H1 (cell line): Measurements from ENCODE around the gene TBRG4. TPM values are rescaled to one million over a fixed set of nuclear protein-coding genes. Genes with fewer than 3 reads are reported as not detected.

Source experiments
- CTCF ChIA-PET: fragments of 300-600 bp; sonication (Branson Sonifier 250); formaldehyde crosslinking; loops from one replicate; lab custom pipeline; 2021; ENCODE audit not compliant: partially characterized antibody; lab: Charles Lee
- POLR2A ChIA-PET: fragments of 300-600 bp; sonication (Branson Sonifier 250); formaldehyde crosslinking; loops from one replicate; lab custom pipeline; 2021; ENCODE audit warnings: inconsistent platforms; ENCODE audit not compliant: partially characterized antibody; lab: Charles Lee
- DNase-seq, 2 experiments: peaks; one replicate each; pipeline versions ENCODE4 v3.0.0 to v3.0.0-alpha.2; 2010 to 2022; ENCODE audit warnings: low spot score in 2 of 2, low read depth in 1 of 2, mixed read lengths in 1 of 2
- FAIRE-seq: peaks from 2 replicates; lab custom pipeline; 2011; peaks lifted over from hg19 to GRCh38; lab: Jason Lieb, UNC
- H2AFZ ChIP-seq: 2 replicates; pipeline ENCODE4 v1.8.1; 2012; ENCODE audit warnings: low read length, inconsistent platforms
- H2AK5ac ChIP-seq: 2 replicates; pipeline ENCODE4 v1.6.1; 2013; ENCODE audit warnings: low read depth, low read length
- H2BK120ac ChIP-seq: replicated peaks from 2 replicates; pipeline ENCODE3; 2013; ENCODE audit warnings: low read depth, low read length, inconsistent platforms
- H2BK12ac ChIP-seq: 2 replicates; pipeline ENCODE4 v1.6.1; 2013; ENCODE audit warnings: low read depth, low read length
- H2BK15ac ChIP-seq: 2 replicates; pipeline ENCODE4 v1.6.1; 2013; ENCODE audit warnings: low read length
- H2BK20ac ChIP-seq: 2 replicates; pipeline ENCODE4 v1.6.1; 2013; ENCODE audit warnings: low read length
- H2BK5ac ChIP-seq: 2 replicates; pipeline ENCODE4 v1.6.1; 2013; ENCODE audit warnings: low read depth, low read length
- H3K14ac ChIP-seq: 2 replicates; pipeline ENCODE4 v1.6.1; 2013; ENCODE audit warnings: inconsistent platforms; ENCODE audit not compliant: insufficient read length
- H3K18ac ChIP-seq: 2 replicates; pipeline ENCODE4 v1.6.1; 2013; ENCODE audit warnings: low read length; ENCODE audit errors: extremely low read depth
- H3K23ac ChIP-seq: 2 replicates; pipeline ENCODE4 v1.6.1; 2013; ENCODE audit warnings: inconsistent platforms; ENCODE audit not compliant: insufficient read length
- H3K23me2 ChIP-seq: 2 replicates; pipeline ENCODE4 v1.6.1; 2013; ENCODE audit warnings: low read depth, low read length
- H3K27ac ChIP-seq: 2 replicates; pipeline ENCODE4 v1.6.1; 2011; ENCODE audit warnings: low read depth, low read length, inconsistent platforms
- H3K27me3 ChIP-seq, 4 experiments: replicated peaks in 1 of 4; 1 replicate in 1 of 4; 2 replicates in 3 of 4; pipeline versions ENCODE4 v1.6.1 to v1.8.1; 2011 to 2013; ENCODE audit warnings: low read length in 3 of 4, mild to moderate bottlenecking in 3 of 4, inconsistent platforms in 2 of 4, mixed read lengths in 2 of 4, moderate library complexity in 1 of 4; ENCODE audit not compliant: control insufficient read depth in 3 of 4, insufficient read depth in 3 of 4; ENCODE audit errors: extremely low read depth in 1 of 4
- H3K36me3 ChIP-seq, 4 experiments: 2 replicates each; pipeline versions ENCODE4 v1.6.1 to v1.8.1; 2011 to 2013; ENCODE audit warnings: mild to moderate bottlenecking in 4 of 4, low read length in 3 of 4, moderate library complexity in 2 of 4, control low read depth in 1 of 4, inconsistent platforms in 1 of 4; ENCODE audit not compliant: insufficient read depth in 4 of 4, control insufficient read depth in 2 of 4
- H3K4ac ChIP-seq: replicated peaks from 2 replicates; pipeline ENCODE3; 2013; ENCODE audit warnings: low read length, low read depth, mixed read lengths, inconsistent platforms; ENCODE audit not compliant: insufficient read length
- H3K4me1 ChIP-seq, 4 experiments: replicated peaks in 1 of 4; 1 replicate in 1 of 4; 2 replicates in 3 of 4; pipeline versions ENCODE4 v1.6.1 to v1.8.1; 2011 to 2013; ENCODE audit warnings: low read length in 3 of 4, inconsistent platforms in 2 of 4, mixed read lengths in 1 of 4; ENCODE audit not compliant: insufficient read depth in 4 of 4, control insufficient read depth in 3 of 4
- H3K4me2 ChIP-seq, 2 experiments: 2 replicates each; pipeline versions ENCODE4 v1.6.1 to v1.8.1; 2011 to 2013; ENCODE audit warnings: low read depth in 2 of 2, low read length in 2 of 2, control low read depth in 1 of 2, inconsistent platforms in 1 of 2, mild to moderate bottlenecking in 1 of 2; ENCODE audit not compliant: insufficient read depth in 1 of 2
- H3K4me3 ChIP-seq, 4 experiments: fragments of 200-600, 300-600 bp in 1 of 4; sonication (generic), shearing (Covaris generic), sonication (Bioruptor Twin) in 1 of 4; 2 replicates each; pipeline versions ENCODE4 v1.5.1 to v1.8.1; 2011 to 2016; ENCODE audit warnings: low read length in 4 of 4, low read depth in 3 of 4, control low read depth in 2 of 4, inconsistent platforms in 2 of 4, mild to moderate bottlenecking in 2 of 4, mixed read lengths in 1 of 4, moderate library complexity in 1 of 4; ENCODE audit not compliant: insufficient read depth in 2 of 4; ENCODE audit errors: extremely low read depth in 1 of 4
- H3K56ac ChIP-seq: replicated peaks from 2 replicates; pipeline ENCODE3; 2013; ENCODE audit warnings: low read depth, mild to moderate bottlenecking, mixed read lengths, low read length, inconsistent platforms; ENCODE audit not compliant: insufficient read length
- H3K79me1 ChIP-seq: 2 replicates; pipeline ENCODE4 v1.6.1; 2013; ENCODE audit warnings: low read depth, low read length, control low read depth
- H3K79me2 ChIP-seq, 2 experiments: 2 replicates each; pipeline versions ENCODE4 v1.6.1 to v1.8.1; 2012 to 2013; ENCODE audit warnings: low read length in 2 of 2, mild to moderate bottlenecking in 2 of 2, inconsistent platforms in 1 of 2; ENCODE audit not compliant: insufficient read depth in 2 of 2, control insufficient read depth in 1 of 2
- H3K9ac ChIP-seq, 4 experiments: replicated peaks in 1 of 4; 1 replicate in 1 of 4; 2 replicates in 3 of 4; pipeline versions ENCODE4 v1.6.1 to v1.8.1; 2011 to 2013; ENCODE audit warnings: low read depth in 3 of 4, low read length in 3 of 4, control low read depth in 2 of 4, mild to moderate bottlenecking in 2 of 4, moderate library complexity in 2 of 4, inconsistent platforms in 1 of 4; ENCODE audit errors: extremely low read depth in 1 of 4
- H3K9me3 ChIP-seq, 2 experiments: 2 replicates each; pipeline versions ENCODE4 v1.6.1 to v1.8.1; 2012 to 2013; ENCODE audit warnings: mild to moderate bottlenecking in 2 of 2, moderate library complexity in 2 of 2, control low read depth in 1 of 2, inconsistent platforms in 1 of 2, low read depth in 1 of 2, low read length in 1 of 2, mixed read lengths in 1 of 2; ENCODE audit not compliant: insufficient read depth in 2 of 2
- H4K20me1 ChIP-seq, 2 experiments: replicated peaks in 1 of 2; 2 replicates each; pipeline versions ENCODE3 to v1.8.1; 2011 to 2013; ENCODE audit warnings: inconsistent platforms in 2 of 2, low read length in 2 of 2, mild to moderate bottlenecking in 1 of 2; ENCODE audit not compliant: insufficient read depth in 2 of 2, control insufficient read depth in 1 of 2
- H4K5ac ChIP-seq: 2 replicates; pipeline ENCODE4 v1.6.1; 2013; ENCODE audit warnings: low read length, low read depth, mixed read lengths, inconsistent platforms; ENCODE audit not compliant: insufficient read length
- H4K8ac ChIP-seq: 2 replicates; pipeline ENCODE4 v1.8.0; 2013; ENCODE audit warnings: mild to moderate bottlenecking, moderate library complexity, low read length, inconsistent platforms; ENCODE audit not compliant: insufficient read depth; ENCODE audit errors: extremely low read depth
- H4K91ac ChIP-seq: replicated peaks from 2 replicates; pipeline ENCODE3; 2013; ENCODE audit warnings: low read length, mixed read lengths, inconsistent platforms; ENCODE audit not compliant: insufficient read length
- CBX5 ChIP-seq: fragments of 300-800, 300-1000 bp; sonication (generic); IDR thresholded peaks from 2 replicates; pipeline ENCODE4 v1.7.1; 2016; ENCODE audit warnings: antibody characterized with exemption, low read length, low read depth
- CHD2 ChIP-seq: IDR thresholded peaks from 2 replicates; pipeline ENCODE4 v1.6.1; 2012; ENCODE audit warnings: low read length, improper control_type of control experiment
- KDM4A ChIP-seq: IDR thresholded peaks from one replicate; pipeline ENCODE4 v1.7.1; 2012; ENCODE audit warnings: low read depth, mild to moderate bottlenecking, moderate library complexity, low read length, inconsistent platforms; ENCODE audit not compliant: severe bottlenecking
- SIN3A ChIP-seq, 2 experiments: IDR thresholded peaks in 1 of 2; conservative IDR thresholded peaks in 1 of 2; 2 replicates each; pipeline ENCODE4 v1.6.1; 2011 to 2012; ENCODE audit warnings: low read length in 2 of 2, improper control_type of control experiment in 1 of 2, low read depth in 1 of 2, mild to moderate bottlenecking in 1 of 2
- SIX5 ChIP-seq: IDR thresholded peaks from 2 replicates; pipeline ENCODE4 v1.6.1; 2011; ENCODE audit warnings: mild to moderate bottlenecking, low read depth, low read length
- SP2 ChIP-seq: IDR thresholded peaks from 2 replicates; pipeline ENCODE4 v1.6.1; 2012; ENCODE audit warnings: mild to moderate bottlenecking, low read length, inconsistent platforms
- SRF ChIP-seq: IDR thresholded peaks from 2 replicates; pipeline ENCODE4 v1.6.1; 2011; ENCODE audit warnings: mild to moderate bottlenecking, low read depth, low read length, moderate library complexity
- WGBS, 2 experiments: shearing (Covaris generic) in 1 of 2; methylation state at CpG; one replicate each; pipeline versions ENCODE4 v1.1.6 to v1.1.7; 2013 to 2015; ENCODE audit warnings: low lambda C conversion rate in 2 of 2, mixed read lengths in 2 of 2, inconsistent platforms in 1 of 2, low coverage in 1 of 2, missing lambda C conversion rate in 1 of 2; ENCODE audit not compliant: insufficient replicate concordance in 2 of 2, insufficient coverage in 1 of 2, insufficient read length in 1 of 2; ENCODE audit errors: extremely low coverage in 1 of 2, missing lambda C conversion rate in 1 of 2; 5-methylcytosine and 5-hydroxymethylcytosine counted together
- polyA plus RNA-seq, 7 experiments: library from polyadenylated mRNA; depleted of rRNA in 3 of 7; stranded (reverse) in 5 of 7; unstranded in 2 of 7; fragments of >200 nt in 5 of 7; fragments of 200-250 nt in 2 of 7; gene quantifications; 1 replicate in 5 of 7; 2 replicates in 1 of 7; 4 replicates in 1 of 7; pipeline versions ENCODE4 v1.2.1 to v1.2.3, GENCODE V29; 2011 to 2013; ENCODE audit warnings: missing spikeins in 2 of 7, mixed read lengths in 2 of 7
- total RNA-seq: library from RNA; stranded (reverse); fragmentation: NEBNext Ultra II Directional; extraction: Animal tissue kit (Norgen Biotek cat#: 25700); gene quantifications from 2 replicates; pipeline ENCODE4 v1.2.1, GENCODE V29; 2021

TBRG4 gene
- total and polyA plus RNA-seq, 2 of the 8 experiments (the other 6 are each of a cell fraction or from before 2014, with no cell fraction given): 110 to 137 TPM

DNA sequence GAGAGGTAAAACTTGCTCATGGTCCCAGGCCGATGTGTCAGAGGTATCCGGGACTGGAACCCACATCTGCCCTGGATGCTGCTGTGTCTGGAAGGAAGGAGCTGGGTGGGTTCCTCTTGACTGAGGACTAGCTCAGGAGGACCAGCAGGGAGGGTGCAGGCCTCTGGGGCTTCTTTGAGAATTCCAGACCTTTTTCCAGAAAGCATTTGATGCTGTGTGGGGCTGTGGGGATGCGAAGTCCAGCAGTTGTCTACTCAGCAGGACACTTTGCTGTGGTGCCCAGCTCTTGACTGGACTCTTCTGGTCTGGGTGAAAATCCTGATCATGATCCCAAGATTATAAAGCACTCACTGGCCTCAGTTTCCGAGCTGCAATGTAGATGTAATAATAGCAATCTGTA lies 47.8 kb upstream of the TBRG4 start:
- Histone ChIP-seq H4K91ac (no peak overlapping the region), H3K9me3 (no peaks in the 10 kb centered on the region; a peak in 1 of 4 replicates), H3K4ac (no peak overlapping the region), H2BK5ac (no peak overlapping the region), H3K23ac (no peak overlapping the region), H2AK5ac (no peak overlapping the region), H4K20me1 (peaks cover 0 to 4% of the 10 kb centered on the region in 2 experiments), H2BK20ac (no peak overlapping the region), H3K4me2 (no peak overlapping the region), H3K27me3 (peaks cover 0 to 24% (median 16%) of the 10 kb centered on the region in 4 experiments; a peak in 5 of 7 replicates), H3K79me2 (no peaks in the 10 kb centered on the region), H3K79me1 (no peaks in the 10 kb centered on the region), H3K27ac (no peak overlapping the region), H4K5ac (no peak overlapping the region), H4K8ac (no peak overlapping the region), H2BK120ac (no peak overlapping the region), H3K36me3 (no peaks in the 10 kb centered on the region), H3K56ac (no peak overlapping the region), H2BK12ac (no peak overlapping the region), H2AFZ (no peak overlapping the region), H3K4me3 (no peak overlapping the region), H3K4me1 (peaks cover 0 to 5% (median 0%) of the 10 kb centered on the region in 4 experiments; a peak in 3 of 7 replicates), H2BK15ac (0 out of 2 replicates have a peak overlapping the region, but pooled peaks have one; percentile 61), H3K14ac (no peak overlapping the region), H3K23me2 (peaks cover 6% of the 10 kb centered on the region), H3K9ac (no peak overlapping the region), H3K18ac (no peak overlapping the region)
- FAIRE-seq: no peak
- DNase-seq: no peak
- no peak for TF ChIP-seq SP2
- TF ChIP-seq SIX5: no peak
- no peak for TF ChIP-seq SIN3A (conservative IDR thresholded peaks at IDR 0.05 in 1 of 2, IDR thresholded peaks at IDR 0.05 in 1 of 2; ENCODE audit: low read depth in 1 of 2, low read length in 2 of 2)
- no peak for TF ChIP-seq CBX5
- no peak for TF ChIP-seq SRF
- no peak for TF ChIP-seq CHD2
- no peak for TF ChIP-seq KDM4A
- ChIA-PET POLR2A (no interaction called here), CTCF (interaction anchor here (0.9 to 2.0 kb wide), 4 partner anchors 9 to 341 kb away, joined by 3 to 4 read pairs (median 3); no protein-coding TSS in a partner anchor)
- WGBS, 2 experiments: 91% methylated on average over 4 of the region's 4 CpGs; no CpG with 5 or more reads in 1 of the 2 experiments
